HepG2 (cell line): ENCODE measurements around the gene SYPL2. TPM values are rescaled to one million over a fixed set of nuclear protein-coding genes. Genes with fewer than 3 reads are reported as not detected.

ENCODE experiments used
- AKAP8 ChIP-seq: sonication (generic); formaldehyde crosslinking; IDR thresholded peaks from 2 replicates; pipeline ENCODE4 v1.5.1; 2020; ENCODE audit warnings: mild to moderate bottlenecking, missing genetic modification reagents
- CBX1 ChIP-seq: IDR thresholded peaks from one replicate; pipeline ENCODE4 v1.6.1; 2016; ENCODE audit warnings: antibody characterized with exemption, low read depth
- CREB3 ChIP-seq: sonication (generic); formaldehyde crosslinking; IDR thresholded peaks from 2 replicates; pipeline ENCODE4 v1.5.0; 2020; ENCODE audit warnings: missing genetic modification reagents
- ELF1 ChIP-seq: sonication (generic); formaldehyde crosslinking; IDR thresholded peaks from 2 replicates; pipeline ENCODE4 v1.4.0; 2020; ENCODE audit warnings: missing genetic modification reagents
- ERF ChIP-seq: IDR thresholded peaks from 2 replicates; pipeline ENCODE4 v1.6.1; 2018; ENCODE audit warnings: missing biosample characterization, missing genetic modification reagents
- ETV6 ChIP-seq: sonication (generic); formaldehyde crosslinking; conservative IDR thresholded peaks from 2 replicates; pipeline ENCODE4 v1.4.0; 2020; ENCODE audit warnings: missing genetic modification reagents
- GZF1 ChIP-seq: sonication (generic); formaldehyde crosslinking; IDR thresholded peaks from 2 replicates; pipeline ENCODE4 v1.5.1; 2020; ENCODE audit warnings: mild to moderate bottlenecking, missing genetic modification reagents
- JUNB ChIP-seq: sonication (generic); formaldehyde crosslinking; IDR thresholded peaks from 2 replicates; pipeline ENCODE4 v1.8.0; 2022; ENCODE audit warnings: missing genetic modification reagents, mild to moderate bottlenecking, borderline replicate concordance
- MAF1 ChIP-seq: sonication (generic); formaldehyde crosslinking; IDR thresholded peaks from 2 replicates; pipeline ENCODE4 v1.5.0; 2020; ENCODE audit warnings: missing genetic modification reagents, borderline replicate concordance
- MED1 ChIP-seq: sonication (generic); formaldehyde crosslinking; IDR thresholded peaks from 2 replicates; pipeline ENCODE4 v1.4.0; 2020; ENCODE audit warnings: missing genetic modification reagents
- NONO ChIP-seq, 2 experiments: fragments of 450-650 bp in 1 of 2; sonication (generic) in 1 of 2; formaldehyde crosslinking in 1 of 2; IDR thresholded peaks in 1 of 2; conservative IDR thresholded peaks in 1 of 2; 2 replicates each; pipeline versions ENCODE4 v1.6.1 to v1.8.0; 2017 to 2022; ENCODE audit warnings: mild to moderate bottlenecking in 1 of 2, missing genetic modification reagents in 1 of 2, moderate library complexity in 1 of 2
- NRL ChIP-seq: sonication (generic); formaldehyde crosslinking; IDR thresholded peaks from 2 replicates; pipeline ENCODE4 v1.5.0; 2020; ENCODE audit warnings: missing genetic modification reagents, mild to moderate bottlenecking, moderate library complexity, borderline replicate concordance
- PHF21A ChIP-seq: sonication (generic); formaldehyde crosslinking; IDR thresholded peaks from 2 replicates; pipeline ENCODE4 v1.5.0; 2020; ENCODE audit warnings: mild to moderate bottlenecking, missing genetic modification reagents
- ZFP82 ChIP-seq: sonication (generic); formaldehyde crosslinking; IDR thresholded peaks from 2 replicates; pipeline ENCODE4 v1.5.1; 2020; ENCODE audit warnings: mild to moderate bottlenecking, missing genetic modification reagents, borderline replicate concordance
- ZNF124 ChIP-seq: sonication (generic); formaldehyde crosslinking; IDR thresholded peaks from 2 replicates; pipeline ENCODE4 v1.4.0; 2020; ENCODE audit warnings: missing genetic modification reagents
- ZNF34 ChIP-seq: sonication (generic); formaldehyde crosslinking; IDR thresholded peaks from 2 replicates; pipeline ENCODE4 v1.4.0; 2020; ENCODE audit warnings: mild to moderate bottlenecking, missing genetic modification reagents, borderline replicate concordance
- ZNF574 ChIP-seq: sonication (generic); formaldehyde crosslinking; IDR thresholded peaks from 2 replicates; pipeline ENCODE4 v1.4.0; 2020; ENCODE audit warnings: missing genetic modification reagents
- ZNF616 ChIP-seq: sonication (generic); formaldehyde crosslinking; IDR thresholded peaks from 2 replicates; pipeline ENCODE4 v1.5.0; 2020; ENCODE audit warnings: low read depth, mild to moderate bottlenecking, missing genetic modification reagents
- ZNF816 ChIP-seq: sonication (generic); formaldehyde crosslinking; IDR thresholded peaks from 2 replicates; pipeline ENCODE4 v1.8.0; 2022; ENCODE audit warnings: missing genetic modification reagents, mild to moderate bottlenecking, borderline replicate concordance
- polyA plus RNA-seq, 8 experiments: library from polyadenylated mRNA; depleted of rRNA in 3 of 8; stranded (reverse) in 7 of 8; unstranded in 1 of 8; fragments of >200 nt; fragmentation: Illumina TruSeq in 4 of 8; extraction: Trizol in 4 of 8; gene quantifications; 2 replicates each; pipeline versions ENCODE4 v1.2.1 to v1.2.3, GENCODE V29; 2011 to 2016; ENCODE audit warnings: low read depth in 4 of 8, missing spikeins in 1 of 8, mixed read lengths in 1 of 8; ENCODE audit not compliant: insufficient read depth in 1 of 8
- total RNA-seq, 5 experiments: library from RNA; depleted of rRNA; stranded (reverse); fragments of >200 nt; fragmentation: Illumina TruSeq; extraction: Trizol; gene quantifications; 2 replicates each; pipeline ENCODE4 v1.2.3, GENCODE V29; 2016; ENCODE audit warnings: low read depth in 1 of 5
- TF ChIP-seq, protein P1 (sequence below): sonication (generic); formaldehyde crosslinking; IDR thresholded peaks from 2 replicates; pipeline ENCODE4 v1.4.0; 2020; ENCODE audit warnings: missing genetic modification reagents
- TF ChIP-seq, protein P2 (sequence below): sonication (generic); formaldehyde crosslinking; IDR thresholded peaks from 2 replicates; pipeline ENCODE4; 2020; ENCODE audit warnings: missing genetic modification reagents, mild to moderate bottlenecking, borderline replicate concordance

The SYPL2 gene
- total and polyA plus RNA-seq, 2 of the 13 experiments (the other 11 are each of a cell fraction or from before 2014, with no cell fraction given): 0.17 to 0.24 TPM

DNA sequence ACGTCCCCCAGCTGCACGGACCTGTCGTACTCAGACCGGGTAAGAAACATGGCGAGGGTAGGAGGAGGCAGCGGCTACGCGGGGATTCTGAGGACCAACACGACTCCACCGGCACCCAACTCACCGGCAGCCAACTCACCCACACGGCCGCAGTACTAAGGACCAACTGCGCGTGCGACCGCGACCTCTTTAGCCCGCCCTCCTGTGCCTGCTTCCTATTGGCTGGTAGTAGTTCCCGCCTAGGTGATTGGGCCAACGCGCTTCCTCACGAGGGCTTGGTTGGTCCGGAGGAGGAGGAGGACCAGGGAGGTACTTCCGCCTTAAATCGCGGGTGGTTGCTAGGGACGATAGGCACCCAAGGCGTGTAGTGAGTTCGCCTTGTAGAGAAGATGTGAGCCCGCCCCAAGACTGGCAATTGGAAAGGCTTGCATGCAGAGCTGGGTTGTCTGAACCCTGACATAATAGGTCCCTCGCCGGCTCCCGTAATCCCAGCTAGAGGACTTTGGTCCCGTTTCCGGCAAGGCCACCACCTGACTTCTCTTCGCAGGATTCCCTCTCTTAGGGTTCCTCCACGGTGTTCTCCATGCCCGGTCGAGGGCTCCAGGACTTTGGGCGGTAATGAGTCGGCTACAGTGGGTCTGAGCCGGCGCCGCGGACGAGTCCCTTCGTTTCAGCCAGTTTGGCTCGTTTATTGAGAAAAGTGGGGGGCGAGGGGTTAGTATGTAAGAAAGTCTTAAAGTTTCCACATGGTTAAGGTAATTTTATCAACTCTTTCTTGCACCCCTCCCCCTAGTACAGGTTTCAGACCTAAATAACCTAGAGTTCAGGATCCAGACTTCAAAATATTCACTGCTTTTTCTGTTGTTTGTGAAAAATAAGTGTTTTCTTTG lies 39.8 kb upstream of the SYPL2 start, which contains the start of gene PSMA5 (continued):
- TF ChIP-seq PHF21A (CRISPR knock-in tag): no peak; the same call in 1 of the 2 replicates
- 0 out of 2 replicates have a peak, but pooled peaks have one; percentile 15 for TF ChIP-seq ETV6 (CRISPR knock-in tag)
- peak; percentile 80; the same call in 1 of the 2 replicates for TF ChIP-seq AKAP8 (CRISPR knock-in tag)
- TF ChIP-seq MED1: peak; percentile 61
- TF ChIP-seq, protein P1, sequence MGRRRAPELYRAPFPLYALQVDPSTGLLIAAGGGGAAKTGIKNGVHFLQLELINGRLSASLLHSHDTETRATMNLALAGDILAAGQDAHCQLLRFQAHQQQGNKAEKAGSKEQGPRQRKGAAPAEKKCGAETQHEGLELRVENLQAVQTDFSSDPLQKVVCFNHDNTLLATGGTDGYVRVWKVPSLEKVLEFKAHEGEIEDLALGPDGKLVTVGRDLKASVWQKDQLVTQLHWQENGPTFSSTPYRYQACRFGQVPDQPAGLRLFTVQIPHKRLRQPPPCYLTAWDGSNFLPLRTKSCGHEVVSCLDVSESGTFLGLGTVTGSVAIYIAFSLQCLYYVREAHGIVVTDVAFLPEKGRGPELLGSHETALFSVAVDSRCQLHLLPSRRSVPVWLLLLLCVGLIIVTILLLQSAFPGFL: no peak
- peak; percentile 29; the same call in 1 of the 2 replicates for TF ChIP-seq NRL (CRISPR knock-in tag)
- TF ChIP-seq, protein P2, sequence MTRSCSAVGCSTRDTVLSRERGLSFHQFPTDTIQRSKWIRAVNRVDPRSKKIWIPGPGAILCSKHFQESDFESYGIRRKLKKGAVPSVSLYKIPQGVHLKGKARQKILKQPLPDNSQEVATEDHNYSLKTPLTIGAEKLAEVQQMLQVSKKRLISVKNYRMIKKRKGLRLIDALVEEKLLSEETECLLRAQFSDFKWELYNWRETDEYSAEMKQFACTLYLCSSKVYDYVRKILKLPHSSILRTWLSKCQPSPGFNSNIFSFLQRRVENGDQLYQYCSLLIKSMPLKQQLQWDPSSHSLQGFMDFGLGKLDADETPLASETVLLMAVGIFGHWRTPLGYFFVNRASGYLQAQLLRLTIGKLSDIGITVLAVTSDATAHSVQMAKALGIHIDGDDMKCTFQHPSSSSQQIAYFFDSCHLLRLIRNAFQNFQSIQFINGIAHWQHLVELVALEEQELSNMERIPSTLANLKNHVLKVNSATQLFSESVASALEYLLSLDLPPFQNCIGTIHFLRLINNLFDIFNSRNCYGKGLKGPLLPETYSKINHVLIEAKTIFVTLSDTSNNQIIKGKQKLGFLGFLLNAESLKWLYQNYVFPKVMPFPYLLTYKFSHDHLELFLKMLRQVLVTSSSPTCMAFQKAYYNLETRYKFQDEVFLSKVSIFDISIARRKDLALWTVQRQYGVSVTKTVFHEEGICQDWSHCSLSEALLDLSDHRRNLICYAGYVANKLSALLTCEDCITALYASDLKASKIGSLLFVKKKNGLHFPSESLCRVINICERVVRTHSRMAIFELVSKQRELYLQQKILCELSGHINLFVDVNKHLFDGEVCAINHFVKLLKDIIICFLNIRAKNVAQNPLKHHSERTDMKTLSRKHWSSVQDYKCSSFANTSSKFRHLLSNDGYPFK (CRISPR knock-in tag): peak; percentile 95; the same call in 1 of the 2 replicates
- TF ChIP-seq ZNF574 (CRISPR knock-in tag): no peak; the same call in none of the 2 replicates
- TF ChIP-seq ELF1 (CRISPR knock-in tag): peak; percentile 92
- no peak; the same call in 1 of the 2 replicates for TF ChIP-seq ZNF616 (CRISPR knock-in tag)
- no peak for TF ChIP-seq NONO (IDR thresholded peaks at IDR 0.05)
- no peak for TF ChIP-seq NONO (CRISPR knock-in tag; conservative IDR thresholded peaks at IDR 0.05)
- no peak for TF ChIP-seq CBX1
- peak; percentile 9; the same call in 1 of the 2 replicates for TF ChIP-seq CREB3 (CRISPR knock-in tag)
- TF ChIP-seq JUNB (CRISPR knock-in tag): no peak
- peak; percentile 75; the same call in 1 of the 2 replicates for TF ChIP-seq ZNF124 (CRISPR knock-in tag)
- no peak; the same call in 1 of the 2 replicates for TF ChIP-seq ZFP82
- no peak for TF ChIP-seq GZF1
- TF ChIP-seq ZNF34 (CRISPR knock-in tag): no peak
- TF ChIP-seq ERF: peak; percentile 70; the same call in 1 of the 2 replicates
- peak; percentile 56; the same call in 1 of the 2 replicates for TF ChIP-seq ZNF816 (CRISPR knock-in tag)
- TF ChIP-seq MAF1 (CRISPR knock-in tag): 0 out of 2 replicates have a peak, but pooled peaks have one; percentile 29
